ENCODE data around the gene LAMA5.

Gene LAMA5

GRCh38 chr20:62315773-62316172 lies 51.3 kb downstream of the LAMA5 start:
- Histone ChIP-seq H3K4me3 (IDR thresholded peaks at IDR 0.05; ENCODE audit: insufficient read depth, low read depth, low read length) (no peak overlapping the region), H4K20me1 (ENCODE audit: insufficient read depth) (no peaks in the 10 kb centered on the region), H3K4me2 (no peak overlapping the region), H2AFZ (ENCODE audit: low read depth) (no peak overlapping the region), H3K9ac (no peak overlapping the region), H3K27me3 (ENCODE audit: insufficient read depth, low read depth) (no peaks in the 10 kb centered on the region), H3K79me2 (ENCODE audit: insufficient read depth, low read depth) (no peaks in the 10 kb centered on the region), H3K4me1 (ENCODE audit: low read depth, poor library complexity, severe bottlenecking) (no peaks in the 10 kb centered on the region), H3K36me3 (ENCODE audit: insufficient read depth) (no peaks in the 10 kb centered on the region; the same call in 1 of the 2 replicates), H3K27ac (no peak overlapping the region)
- TF ChIP-seq CTCF (conservative IDR thresholded peaks at IDR 0.05; ENCODE audit: low read depth, low read length) = no peak

GRCh38 chr20:62314711-62315302 lies 52.3 kb downstream of the LAMA5 start:
- H3K4me1 ChIP-seq (ENCODE audit: low read depth, poor library complexity, severe bottlenecking) = no peaks in the 10 kb centered on the region
- TF ChIP-seq CTCF (conservative IDR thresholded peaks at IDR 0.05; ENCODE audit: low read depth, low read length) = no peak
- no peak overlapping the region for H3K9ac ChIP-seq
- H4K20me1 ChIP-seq (ENCODE audit: insufficient read depth) = no peaks in the 10 kb centered on the region
- no peak overlapping the region for H3K27ac ChIP-seq
- no peak overlapping the region for H2AFZ ChIP-seq (ENCODE audit: low read depth)
- no peaks in the 10 kb centered on the region for H3K27me3 ChIP-seq (ENCODE audit: insufficient read depth, low read depth)
- H3K4me3 ChIP-seq (IDR thresholded peaks at IDR 0.05; ENCODE audit: insufficient read depth, low read depth, low read length) = no peak overlapping the region
- H3K4me2 ChIP-seq = no peak overlapping the region
- no peaks in the 10 kb centered on the region for H3K79me2 ChIP-seq (ENCODE audit: insufficient read depth, low read depth)
- H3K36me3 ChIP-seq (ENCODE audit: insufficient read depth) = no peaks in the 10 kb centered on the region; the same call in 1 of the 2 replicates

GRCh38 chr20:62314339-62314638 lies 52.8 kb downstream of the LAMA5 start:
- Histone ChIP-seq H3K27me3 (ENCODE audit: insufficient read depth, low read depth) (no peaks in the 10 kb centered on the region), H3K4me2 (no peak overlapping the region), H3K9ac (no peak overlapping the region), H3K79me2 (ENCODE audit: insufficient read depth, low read depth) (no peaks in the 10 kb centered on the region), H3K4me3 (IDR thresholded peaks at IDR 0.05; ENCODE audit: insufficient read depth, low read depth, low read length) (no peak overlapping the region), H3K36me3 (ENCODE audit: insufficient read depth) (no peaks in the 10 kb centered on the region; the same call in 1 of the 2 replicates), H3K4me1 (ENCODE audit: low read depth, poor library complexity, severe bottlenecking) (no peaks in the 10 kb centered on the region), H2AFZ (ENCODE audit: low read depth) (no peak overlapping the region), H4K20me1 (ENCODE audit: insufficient read depth) (no peaks in the 10 kb centered on the region), H3K27ac (no peak overlapping the region)
- TF ChIP-seq CTCF (conservative IDR thresholded peaks at IDR 0.05; ENCODE audit: low read depth, low read length) = no peak

GRCh38 chr20:62313460-62314338 lies 53.4 kb downstream of the LAMA5 start:
- no peak for TF ChIP-seq CTCF (conservative IDR thresholded peaks at IDR 0.05; ENCODE audit: low read depth, low read length)
- no peaks in the 10 kb centered on the region; the same call in 1 of the 2 replicates for H3K36me3 ChIP-seq (ENCODE audit: insufficient read depth)
- H4K20me1 ChIP-seq (ENCODE audit: insufficient read depth) = no peaks in the 10 kb centered on the region
- H3K4me2 ChIP-seq = no peak overlapping the region
- H2AFZ ChIP-seq (ENCODE audit: low read depth) = no peak overlapping the region
- H3K27ac ChIP-seq = no peak overlapping the region
- no peaks in the 10 kb centered on the region for H3K4me1 ChIP-seq (ENCODE audit: low read depth, poor library complexity, severe bottlenecking)
- no peak overlapping the region for H3K9ac ChIP-seq
- no peaks in the 10 kb centered on the region for H3K79me2 ChIP-seq (ENCODE audit: insufficient read depth, low read depth)
- H3K4me3 ChIP-seq (IDR thresholded peaks at IDR 0.05; ENCODE audit: insufficient read depth, low read depth, low read length) = no peak overlapping the region
- no peaks in the 10 kb centered on the region for H3K27me3 ChIP-seq (ENCODE audit: insufficient read depth, low read depth)
